PC-3 (cell line): ENCODE results near the gene ZNF366. TPM values are rescaled to one million over a fixed set of nuclear protein-coding genes. Genes with fewer than 3 reads are reported as not detected.

Source experiments
- ATAC-seq: fragments of 200-7000 bp; cut with Tn5 transposase; 2 replicates; pipeline ENCODE4 v1.9.1; 2020; ENCODE audit warnings: mild to moderate bottlenecking, moderate library complexity
- BruUV-seq: library from RNA; stranded (reverse); fragments of 400-500 nt; replicated peaks from 2 replicates; lab custom pipeline; 2021; lab: Mats Ljungman, UMichigan
- CTCF ChIA-PET: fragments of 300-600 bp; sonication (Branson Sonifier 250); formaldehyde crosslinking; loops from one replicate; lab custom pipeline; 2022; ENCODE audit warnings: antibody characterized with exemption; lab: Charles Lee
- POLR2A ChIA-PET: fragments of 300-600 bp; sonication (Branson Sonifier 250); formaldehyde crosslinking; loops from one replicate; lab custom pipeline; 2022; ENCODE audit warnings: antibody characterized with exemption; ENCODE audit not compliant: unreplicated experiment; lab: Charles Lee
- DNase-seq: peaks from one replicate; pipeline ENCODE4 v3.0.0-alpha.2; 2015
- H2AFZ ChIP-seq: fragments of 300-600 bp; sonication (generic); 2 replicates; pipeline ENCODE4 v1.6.0; 2016; ENCODE audit warnings: antibody characterized with exemption, low read length
- H3F3A ChIP-seq: fragments of 300-600 bp; sonication (generic); one replicate; pipeline ENCODE4 v1.6.0; 2017; ENCODE audit warnings: antibody characterized with exemption, low read length, control low read depth, mild to moderate bottlenecking; ENCODE audit not compliant: unreplicated experiment
- H3K27ac ChIP-seq: fragments of 300-600 bp; sonication (generic); 2 replicates; pipeline ENCODE4 v1.5.1; 2016; ENCODE audit warnings: mild to moderate bottlenecking, low read length
- H3K27me3 ChIP-seq: fragments of 300-600 bp; sonication (generic); 2 replicates; pipeline ENCODE4 v1.6.1; 2016; ENCODE audit warnings: low read length, mixed read lengths
- H3K36me3 ChIP-seq: fragments of 300-600 bp; sonication (generic); 2 replicates; pipeline ENCODE4 v1.6.1; 2016; ENCODE audit warnings: low read depth, mixed run types, low read length, mixed read lengths
- H3K4me1 ChIP-seq: fragments of 300-600 bp; sonication (generic); 2 replicates; pipeline ENCODE4 v1.5.1; 2016; ENCODE audit warnings: low read length; ENCODE audit not compliant: insufficient read depth
- H3K4me2 ChIP-seq: fragments of 300-600 bp; sonication (generic); 2 replicates; pipeline ENCODE4 v1.6.0; 2016; ENCODE audit warnings: low read length
- H3K4me3 ChIP-seq: fragments of 300-600 bp; sonication (generic); 2 replicates; pipeline ENCODE4 v1.5.1; 2016; ENCODE audit warnings: mild to moderate bottlenecking, low read length, mixed read lengths
- H3K79me2 ChIP-seq: fragments of 300-600 bp; sonication (generic); 2 replicates; pipeline ENCODE4 v1.6.1; 2017; ENCODE audit warnings: low read length, mixed read lengths
- H3K9ac ChIP-seq: fragments of 300-600 bp; sonication (generic); 2 replicates; pipeline ENCODE4 v1.6.0; 2016; ENCODE audit warnings: mild to moderate bottlenecking, low read length
- H3K9me2 ChIP-seq: fragments of 300-600 bp; sonication (generic); replicated peaks from 2 replicates; pipeline ENCODE4 v1.6.1; 2016; ENCODE audit warnings: mixed run types, low read length, mixed read lengths
- H3K9me3 ChIP-seq: fragments of 300-600 bp; sonication (generic); 2 replicates; pipeline ENCODE4 v1.6.1; 2016; ENCODE audit warnings: low read length, mixed read lengths
- H4K20me1 ChIP-seq: fragments of 300-600 bp; sonication (generic); 2 replicates; pipeline ENCODE4 v1.6.1; 2016; ENCODE audit warnings: low read length, mixed read lengths
- EZH2 ChIP-seq: fragments of 300-600 bp; sonication (generic); IDR thresholded peaks from one replicate; pipeline ENCODE4 v1.6.1; 2017; ENCODE audit warnings: antibody characterized with exemption, mild to moderate bottlenecking, low read length; ENCODE audit not compliant: unreplicated experiment
- EZH2phosphoT487 ChIP-seq: fragments of 300-600 bp; sonication (generic); IDR thresholded peaks from 2 replicates; pipeline ENCODE4 v1.6.1; 2018; ENCODE audit warnings: mild to moderate bottlenecking, antibody characterized with exemption, low read length, borderline replicate concordance
- intact Hi-C: fragments of 100-400 bp; cut with micrococcal nuclease; formaldehyde crosslinking; loops from 2 replicates; pipeline ENCODE4 v1.9.0; 2023
- total RNA-seq: library from RNA; depleted of rRNA; stranded (reverse); fragments of >200 nt; gene quantifications from 2 replicates; pipeline ENCODE4 v1.2.3, GENCODE V29; 2014
- TF ChIP-seq, protein P1 (sequence below): fragments of 300-600 bp; sonication (generic); conservative IDR thresholded peaks from 2 replicates; pipeline ENCODE4 v1.5.1; 2017; ENCODE audit warnings: antibody characterized with exemption, low read depth, mild to moderate bottlenecking, low read length

The ZNF366 gene
- total RNA-seq, 1 experiment from 2014 or later = not detected

DNA sequence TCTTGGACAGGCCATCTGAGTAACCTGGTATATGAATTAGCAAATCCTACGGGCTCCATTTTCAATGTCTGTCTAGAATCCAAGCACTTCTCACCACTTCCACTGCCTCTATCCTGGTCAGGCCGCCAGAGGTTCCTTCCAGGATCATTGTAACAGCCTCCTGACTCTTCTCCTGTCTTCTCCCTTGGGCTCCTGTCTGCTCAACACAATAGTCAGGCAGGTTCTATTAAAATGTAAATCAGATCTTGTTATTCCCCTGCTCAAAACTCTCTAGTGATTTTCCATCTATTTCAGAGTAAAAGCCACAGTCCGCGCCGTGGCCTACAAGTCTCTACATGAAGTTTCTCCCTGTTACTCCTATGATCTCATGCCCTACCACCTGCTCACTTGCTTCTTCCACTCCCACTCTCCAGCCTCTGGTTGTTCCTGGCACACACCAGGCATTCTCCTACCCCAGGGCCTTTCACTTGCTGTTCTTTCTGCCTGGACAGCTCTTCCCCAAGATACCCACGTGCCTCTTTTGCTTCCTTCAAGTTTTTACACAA, 21.7 kb downstream of the ZNF366 start:
- intact Hi-C loops = no loop called here
- Histone ChIP-seq H3K9me2 (no peaks in the 10 kb centered on the region), H3K79me2 (no peaks in the 10 kb centered on the region), H3F3A (no peaks in the 10 kb centered on the region), H4K20me1 (no peaks in the 10 kb centered on the region), H3K9me3 (no peaks in the 10 kb centered on the region; the same call in 1 of the 2 replicates), H3K27me3 (no peaks in the 10 kb centered on the region), H3K27ac (no peak overlapping the region), H3K4me1 (no peaks in the 10 kb centered on the region), H2AFZ (no peak overlapping the region), H3K4me3 (no peak overlapping the region), H3K4me2 (no peak overlapping the region), H3K9ac (no peak overlapping the region), H3K36me3 (no peaks in the 10 kb centered on the region)
- ChIA-PET POLR2A (interaction anchor here (0.6 kb wide), 1 partner anchor 10 kb away, joined by 3 read pairs; no protein-coding TSS in a partner anchor), CTCF (no interaction called here)
- ATAC-seq = no peak
- TF ChIP-seq EZH2phosphoT487 = no peak
- TF ChIP-seq, protein P1, sequence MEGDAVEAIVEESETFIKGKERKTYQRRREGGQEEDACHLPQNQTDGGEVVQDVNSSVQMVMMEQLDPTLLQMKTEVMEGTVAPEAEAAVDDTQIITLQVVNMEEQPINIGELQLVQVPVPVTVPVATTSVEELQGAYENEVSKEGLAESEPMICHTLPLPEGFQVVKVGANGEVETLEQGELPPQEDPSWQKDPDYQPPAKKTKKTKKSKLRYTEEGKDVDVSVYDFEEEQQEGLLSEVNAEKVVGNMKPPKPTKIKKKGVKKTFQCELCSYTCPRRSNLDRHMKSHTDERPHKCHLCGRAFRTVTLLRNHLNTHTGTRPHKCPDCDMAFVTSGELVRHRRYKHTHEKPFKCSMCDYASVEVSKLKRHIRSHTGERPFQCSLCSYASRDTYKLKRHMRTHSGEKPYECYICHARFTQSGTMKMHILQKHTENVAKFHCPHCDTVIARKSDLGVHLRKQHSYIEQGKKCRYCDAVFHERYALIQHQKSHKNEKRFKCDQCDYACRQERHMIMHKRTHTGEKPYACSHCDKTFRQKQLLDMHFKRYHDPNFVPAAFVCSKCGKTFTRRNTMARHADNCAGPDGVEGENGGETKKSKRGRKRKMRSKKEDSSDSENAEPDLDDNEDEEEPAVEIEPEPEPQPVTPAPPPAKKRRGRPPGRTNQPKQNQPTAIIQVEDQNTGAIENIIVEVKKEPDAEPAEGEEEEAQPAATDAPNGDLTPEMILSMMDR = no peak
- no peak for DNase-seq
- no TSS peak for BruUV-seq

- no peak for ATAC-seq
- POLR2A ChIA-PET = no interaction called here
- no TSS peak for BruUV-seq
- H3K9me3 ChIP-seq = no peaks in the 10 kb centered on the region
- no peak overlapping the region for H3K27ac ChIP-seq
- H3K4me3 ChIP-seq = no peak overlapping the region
- H3K79me2 ChIP-seq = no peaks in the 10 kb centered on the region
- H3K9me2 ChIP-seq = no peaks in the 10 kb centered on the region
- peaks cover 12% of the 10 kb centered on the region; the same call in 1 of the 2 replicates for H3K4me1 ChIP-seq
- no peak for TF ChIP-seq EZH2
- no peak for TF ChIP-seq EZH2phosphoT487
- TF ChIP-seq, protein P1 = no peak
- no peak overlapping the region for H3K9ac ChIP-seq
- H4K20me1 ChIP-seq = no peaks in the 10 kb centered on the region
- no peaks in the 10 kb centered on the region for H3K27me3 ChIP-seq
- intact Hi-C loops = no loop called here
- H2AFZ ChIP-seq = no peak overlapping the region
- no peaks in the 10 kb centered on the region for H3F3A ChIP-seq
- no peaks in the 10 kb centered on the region for H3K36me3 ChIP-seq
- no peak overlapping the region for H3K4me2 ChIP-seq
- CTCF ChIA-PET = no interaction called here
- DNase-seq = no peak
Measured at GRCh38 chr5:72482046-72482445, 25.2 kb downstream of the ZNF366 start.

DNA sequence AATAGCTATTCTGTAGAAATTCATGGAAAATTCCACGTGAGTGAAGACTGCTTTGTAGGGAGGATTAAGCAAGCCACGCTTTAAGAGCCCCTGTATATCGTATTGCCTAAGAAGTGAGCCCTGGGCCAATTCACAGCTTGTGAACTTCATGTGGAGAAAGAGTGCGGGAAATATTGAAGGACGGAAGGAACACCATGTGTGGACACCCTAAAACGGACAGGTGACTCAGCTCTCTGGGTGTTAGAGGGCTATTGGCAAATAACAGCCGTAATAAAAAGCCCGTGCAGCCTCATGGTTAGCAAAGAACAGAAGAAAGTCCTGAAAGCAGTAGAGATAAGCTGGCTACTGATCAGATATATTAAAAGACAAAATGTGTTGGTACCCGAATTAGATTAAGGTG, 26.4 kb downstream of the ZNF366 start:
- Histone ChIP-seq H3K27me3 (no peaks in the 10 kb centered on the region), H3K4me2 (no peak overlapping the region), H3K9ac (no peak overlapping the region), H3K79me2 (no peaks in the 10 kb centered on the region), H3K9me2 (no peaks in the 10 kb centered on the region), H2AFZ (no peak overlapping the region), H3K9me3 (no peaks in the 10 kb centered on the region), H3K4me1 (peaks cover 12% of the 10 kb centered on the region; the same call in 1 of the 2 replicates), H3K27ac (no peak overlapping the region), H3K4me3 (no peak overlapping the region), H3K36me3 (no peaks in the 10 kb centered on the region), H4K20me1 (no peaks in the 10 kb centered on the region), H3F3A (no peaks in the 10 kb centered on the region)
- intact Hi-C loops = no loop called here
- DNase-seq (no peak), ATAC-seq (no peak)
- no TSS peak for BruUV-seq
- TF ChIP-seq EZH2phosphoT487 = no peak
- TF ChIP-seq, protein P1 = no peak
- no peak for TF ChIP-seq EZH2
- ChIA-PET CTCF (no interaction called here), POLR2A (no interaction called here)
